ENCODE results near the gene RBM22. TPM values are rescaled to one million over a fixed set of nuclear protein-coding genes. Genes with fewer than 3 reads are reported as not detected.

The RBM22 gene
- total RNA-seq: 28.6 and 29.6 TPM in 2 replicates

DNA sequence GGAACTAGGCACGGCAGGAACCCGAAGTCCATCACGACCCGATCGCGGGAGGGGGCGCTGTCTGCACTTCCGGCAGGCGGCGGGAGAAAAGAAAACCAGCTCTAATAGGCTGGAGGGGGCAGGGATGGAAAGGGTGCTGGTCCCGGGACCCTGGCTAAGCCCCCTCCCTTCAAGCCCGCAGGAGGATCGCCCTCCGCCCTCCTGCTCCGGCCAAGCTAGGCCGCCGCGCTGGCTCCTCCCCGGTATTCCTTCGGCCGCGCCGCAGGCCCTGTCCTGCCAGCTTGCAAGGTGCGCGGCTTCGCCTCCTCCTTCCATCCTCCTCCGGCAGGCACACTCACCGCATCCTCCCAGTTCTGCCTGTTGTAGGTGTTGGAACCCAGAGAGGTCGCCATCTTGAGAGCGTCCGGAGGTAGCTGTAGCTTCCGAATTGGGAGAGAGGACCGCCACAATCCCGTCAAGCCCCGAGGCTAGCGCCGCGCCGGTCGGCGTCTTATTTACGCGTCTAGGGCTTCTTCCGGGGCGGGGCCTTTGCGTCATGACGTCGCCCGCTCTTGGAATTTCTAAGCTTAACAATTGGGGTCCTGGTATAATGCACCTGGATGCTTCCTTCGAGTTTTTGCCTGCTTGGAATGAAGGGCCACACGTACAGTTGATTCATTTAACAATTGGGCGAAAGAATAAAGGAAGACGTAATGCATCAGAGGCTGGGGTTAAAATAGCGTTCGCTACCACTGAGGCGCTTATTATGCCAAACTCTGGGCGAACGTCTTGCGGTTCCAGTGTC, at the start of gene RBM22:
TSS of gene RBM22 (minus strand) at position 469 of the 784 bp plus-strand sequence. CDS start at position 392, 77 bp downstream.

DNA sequence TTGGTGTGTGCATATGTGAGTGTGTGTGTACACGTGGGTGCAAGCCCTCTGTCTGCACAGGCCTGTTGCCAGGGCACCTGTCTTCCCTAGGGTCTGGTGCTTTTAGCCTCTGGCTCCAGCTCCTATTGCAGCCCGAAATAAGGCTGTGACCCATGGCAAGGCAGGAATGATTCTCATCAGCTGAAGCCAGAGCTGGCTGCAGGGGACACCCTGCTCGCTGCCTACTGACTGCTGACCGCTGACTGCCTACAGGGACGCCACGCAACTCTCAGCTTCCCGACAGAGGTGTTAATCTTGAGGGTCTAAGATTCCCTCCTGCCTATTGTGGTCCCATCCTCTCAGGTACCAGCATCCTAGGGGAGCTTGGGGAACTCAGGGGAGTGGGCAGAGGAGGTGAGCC, 39.8 kb downstream of the RBM22 start, which contains the start of gene MYOZ3:
TSS of gene MYOZ3 (plus strand) at position 166 of the 400 bp plus-strand sequence. CDS start 1,691 bp downstream, outside the sequence.

Other genes with a start within 250 kb of the RBM22 start
- 86.9 and 110 TPM in 2 replicates for gene NDST1, start 192.9 kb downstream of the RBM22 start, total RNA-seq
- gene SYNPO, start 60.4 kb downstream of the RBM22 start, total RNA-seq: 2.6 and 13.5 TPM in 2 replicates
- gene MYOZ3, start 39.8 kb downstream of the RBM22 start, total RNA-seq: 0.12 and 0.34 TPM in 2 replicates
- gene DCTN4, start 58.0 kb upstream of the RBM22 start, total RNA-seq: 35.8 and 36.0 TPM in 2 replicates
- 27.2 and 43.3 TPM in 2 replicates for gene SMIM3, start 77.7 kb upstream of the RBM22 start, total RNA-seq
- not detected in 2 replicates for gene IRGM, start 145.5 kb upstream of the RBM22 start, total RNA-seq
- 2.6 and 4.6 TPM in 2 replicates for gene ZNF300, start 203.9 kb upstream of the RBM22 start, total RNA-seq